Common myeloid progenitor, CD34-positive (primary cell): ENCODE measurements around the gene NES. TPM values are rescaled to one million over a fixed set of nuclear protein-coding genes. Genes with fewer than 3 reads are reported as not detected.

Experiments
- CTCF ChIA-PET: fragments of 350-600 bp; sonication (Branson Sonifier 250); formaldehyde crosslinking; loops from one replicate; lab custom pipeline; 2021; ENCODE audit warnings: antibody characterized with exemption; lab: Charles Lee
- POLR2A ChIA-PET: fragments of 350-600 bp; sonication (Branson Sonifier 250); formaldehyde crosslinking; loops from one replicate; lab custom pipeline; 2021; ENCODE audit warnings: antibody characterized with exemption; lab: Charles Lee
- DNase-seq, 3 donors: peaks; one replicate each; pipeline versions ENCODE4 v3.0.0 to v3.0.0-alpha.2; 2013
- H3K27ac ChIP-seq, 2 experiments: 1 replicate in 1 of 2; 2 replicates in 1 of 2; pipeline ENCODE4 v1.7.0; 2013; ENCODE audit warnings: inconsistent platforms in 2 of 2, low read length in 2 of 2, mild to moderate bottlenecking in 2 of 2, low read depth in 1 of 2, moderate library complexity in 1 of 2; ENCODE audit not compliant: severe bottlenecking in 2 of 2, insufficient read depth in 1 of 2, poor library complexity in 1 of 2
- H3K27me3 ChIP-seq, 5 experiments: replicated peaks in 2 of 5; 1 replicate in 3 of 5; 2 replicates in 2 of 5; pipeline versions ENCODE4 v1.6.1 to v1.7.0; 2013; ENCODE audit warnings: low read length in 4 of 5, mild to moderate bottlenecking in 2 of 5, moderate library complexity in 2 of 5, inconsistent platforms in 1 of 5; ENCODE audit not compliant: insufficient read depth in 5 of 5, control insufficient read depth in 4 of 5
- H3K36me3 ChIP-seq, 4 experiments: 1 replicate in 2 of 4; 2 replicates in 2 of 4; pipeline versions ENCODE4 v1.6.1 to v1.7.0; 2013; ENCODE audit warnings: low read length in 3 of 4, control low read depth in 1 of 4, mild to moderate bottlenecking in 1 of 4; ENCODE audit not compliant: control insufficient read depth in 4 of 4, insufficient read depth in 4 of 4
- H3K4me1 ChIP-seq, 4 experiments: 1 replicate in 3 of 4; 2 replicates in 1 of 4; pipeline versions ENCODE4 v1.6.1 to v1.7.1; 2013; ENCODE audit warnings: low read length in 3 of 4, mild to moderate bottlenecking in 3 of 4, control low read depth in 1 of 4, inconsistent platforms in 1 of 4, moderate library complexity in 1 of 4; ENCODE audit not compliant: control insufficient read depth in 4 of 4, insufficient read depth in 4 of 4; ENCODE audit errors: control extremely low read depth in 1 of 4
- H3K4me3 ChIP-seq, 7 experiments: 1 replicate in 4 of 7; 2 replicates in 3 of 7; pipeline versions ENCODE4 v1.5.1 to v1.7.0; 2013; ENCODE audit warnings: mild to moderate bottlenecking in 7 of 7, low read length in 6 of 7, moderate library complexity in 6 of 7, inconsistent platforms in 2 of 7, low read depth in 2 of 7, control low read depth in 1 of 7; ENCODE audit not compliant: insufficient read depth in 4 of 7, control insufficient read depth in 1 of 7; ENCODE audit errors: extremely low read depth in 1 of 7
- H3K9me3 ChIP-seq, 5 experiments: 1 replicate in 4 of 5; 2 replicates in 1 of 5; pipeline versions ENCODE4 v1.6.1 to v1.7.1; 2013; ENCODE audit warnings: low read length in 4 of 5, mild to moderate bottlenecking in 2 of 5, inconsistent platforms in 1 of 5, low read depth in 1 of 5, moderate library complexity in 1 of 5; ENCODE audit not compliant: control insufficient read depth in 4 of 5, insufficient read depth in 2 of 5; ENCODE audit errors: control extremely low read depth in 1 of 5
- WGBS: methylation state at CpG from one replicate; pipeline ENCODE4 v1.1.5; 2013; ENCODE audit not compliant: insufficient coverage; 5-methylcytosine and 5-hydroxymethylcytosine counted together
- polyA plus RNA-seq: library from polyadenylated mRNA; unstranded; fragments of 120-200 nt; gene quantifications from one replicate; pipeline ENCODE4 v1.2.1, GENCODE V29; 2013

Gene NES
- 0.03 TPM for polyA plus RNA-seq

DNA sequence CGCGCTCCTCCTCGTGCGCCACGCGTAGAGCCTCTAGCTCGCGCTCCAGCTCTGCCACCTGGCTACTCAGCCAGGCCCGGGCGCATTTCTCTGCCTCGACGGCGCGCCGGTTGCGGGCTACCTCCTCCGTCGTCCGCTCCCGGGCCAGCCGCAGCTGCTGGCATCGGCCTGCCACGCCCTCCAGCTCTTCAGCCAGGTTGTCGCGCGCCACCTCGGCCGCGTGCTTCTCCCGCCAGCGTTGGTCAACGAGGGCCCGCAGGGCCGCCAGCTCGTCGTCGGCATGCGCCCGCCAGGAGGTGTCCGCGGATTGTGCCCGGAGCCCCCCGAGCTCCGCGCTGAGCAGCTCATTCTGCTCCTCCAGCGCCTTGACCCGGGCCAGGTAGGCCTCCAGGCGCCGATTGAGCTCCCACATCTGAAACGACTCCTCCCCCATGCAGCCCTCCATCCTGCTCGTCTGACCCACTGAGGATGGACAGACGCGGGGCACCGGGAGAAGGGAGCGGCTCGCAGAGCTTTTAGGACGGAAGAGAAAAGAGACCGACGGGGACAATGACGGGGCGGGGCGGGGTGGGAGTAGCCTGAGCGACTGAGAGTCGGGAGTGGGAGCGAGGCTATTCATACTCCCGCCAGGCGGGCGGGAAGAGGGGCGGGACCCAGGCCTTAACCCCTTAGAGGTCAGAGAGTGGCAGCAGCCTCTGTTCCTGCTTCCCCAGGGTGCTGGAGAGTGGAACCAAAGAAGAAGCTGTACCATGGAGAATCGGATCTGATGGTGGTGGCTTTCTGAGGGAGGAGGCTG is at the start of gene NES:
NES (minus strand) TSS at position 588 of the 796 bp plus-strand sequence; CDS start at position 445, 143 bp downstream.
- Histone ChIP-seq H3K4me1 (peaks cover 0 to 16% (median 12%) of the 10 kb centered on the region in 4 experiments), H3K9me3 (no peaks in the 10 kb centered on the region), H3K36me3 (no peaks in the 10 kb centered on the region), H3K27me3 (peaks cover 0 to 97% (median 30%) of the 10 kb centered on the region in 5 experiments), H3K4me3 (peak within 1 kb of the TSS in 3 of 7 experiments; percentile 4 to 24 (median 20)), H3K27ac (no peak within 1 kb of the TSS)
- DNase-seq, result peak in 1 of 3 donors; percentile 17
- WGBS, result 2% methylated on average over 62 of the region's 70 CpGs
- ChIA-PET POLR2A (no interaction called here), CTCF (interaction anchor here (0.8 to 24.9 kb wide), 14 partner anchors 12 to 106 kb away, joined by 3 to 393 read pairs (median 6); partner anchors contain the start of genes CRABP2, ISG20L2 and METTL25B)

DNA sequence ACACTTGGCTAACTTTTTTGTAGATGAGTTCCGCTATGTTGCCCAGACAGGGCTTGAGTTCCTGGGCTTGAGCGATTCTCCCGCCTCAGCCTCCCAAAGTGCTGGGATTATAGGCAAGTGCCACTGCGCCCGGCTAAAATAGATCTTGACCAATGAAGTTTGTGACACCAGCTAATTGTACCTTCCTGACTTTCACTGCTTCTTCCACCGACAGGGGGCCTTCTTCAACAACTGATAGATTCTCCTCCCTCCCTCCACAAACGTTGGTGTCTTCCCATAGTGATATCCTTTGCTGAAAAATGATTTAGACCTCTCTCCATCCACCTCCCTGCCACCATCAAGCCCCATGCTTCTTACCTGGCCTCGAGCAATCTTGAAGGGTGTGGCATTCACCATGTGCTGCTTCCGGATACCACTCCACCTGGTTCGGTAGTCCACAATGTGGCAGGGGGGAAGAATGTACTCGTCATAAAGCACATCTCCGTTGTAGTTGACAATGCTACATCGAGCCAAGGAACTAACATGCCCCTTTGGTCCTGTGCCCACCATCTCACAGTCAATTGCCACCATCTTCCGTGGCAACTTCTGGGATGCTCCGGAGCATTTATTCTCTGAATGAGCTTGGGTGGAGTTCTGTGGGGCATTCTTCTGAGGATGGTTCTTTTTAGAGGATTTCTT is 49.5 kb upstream of the NES start:
- Histone ChIP-seq H3K27ac (peak overlapping the region in 1 of 2 experiments; percentile 4), H3K36me3 (peaks cover 13 to 32% (median 29%) of the 10 kb centered on the region in 4 experiments), H3K9me3 (no peaks in the 10 kb centered on the region), H3K4me3 (peak overlapping the region in 4 of 7 experiments; percentile 93 to 98 (median 94)), H3K27me3 (no peaks in the 10 kb centered on the region), H3K4me1 (peaks cover 24 to 45% (median 39%) of the 10 kb centered on the region in 4 experiments)
- DNase-seq, result peak; percentile 52 to 66 (median 60)
- ChIA-PET CTCF (interaction anchor here (0.7 to 17.7 kb wide), 58 partner anchors 9 to 205 kb away, joined by 3 to 393 read pairs (median 6); partner anchors contain the start of genes CRABP2, HDGF, INSRR and MRPL24), POLR2A (interaction anchor here (0.7 to 1.3 kb wide), 3 partner anchors 20 to 133 kb away, joined by 3 to 9 read pairs (median 3); no protein-coding TSS in a partner anchor)
- 72% methylated on average over 14 of the region's 15 CpGs for WGBS

DNA sequence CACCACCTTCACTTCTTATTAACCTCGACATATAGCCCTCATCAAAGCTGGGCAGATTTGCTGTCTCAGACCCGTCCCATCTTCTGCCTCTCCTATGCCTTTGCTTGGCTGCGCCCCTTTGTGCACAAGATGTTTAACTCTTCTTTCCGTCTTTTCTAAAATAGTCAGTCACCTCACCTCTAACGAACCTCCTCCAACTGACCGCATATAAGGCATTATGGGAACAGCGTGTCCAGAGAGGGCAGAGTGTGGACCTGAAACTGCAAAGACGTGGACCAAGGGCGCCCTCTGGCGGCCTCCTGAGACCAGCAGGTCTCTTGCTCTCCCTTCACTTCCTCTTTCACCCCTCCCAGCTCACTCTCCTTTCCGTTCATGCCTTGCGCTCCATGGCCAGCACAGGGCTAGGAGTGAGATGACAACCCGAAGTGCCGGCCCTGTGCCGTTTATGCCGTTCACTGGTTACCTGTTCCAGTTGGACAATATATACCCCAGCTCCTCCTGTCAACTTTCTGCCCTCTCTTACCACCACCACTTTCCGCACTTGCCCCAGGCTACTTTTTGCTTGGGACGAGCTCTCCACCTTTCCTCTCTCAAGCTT is 48.6 kb upstream of the NES start:
- H3K27me3 ChIP-seq, result no peaks in the 10 kb centered on the region
- peak; percentile 81 to 89 (median 83) for DNase-seq
- CTCF ChIA-PET, result interaction anchor here (0.6 to 17.7 kb wide), 58 partner anchors 8 to 206 kb away, joined by 3 to 393 read pairs (median 5); partner anchors contain the start of genes CRABP2, HDGF, INSRR and MRPL24
- 19% methylated on average over 16 of the region's 18 CpGs for WGBS
- H3K9me3 ChIP-seq, result no peaks in the 10 kb centered on the region
- H3K4me1 ChIP-seq, result peaks cover 24 to 45% (median 39%) of the 10 kb centered on the region in 4 experiments
- H3K36me3 ChIP-seq, result peaks cover 18 to 39% (median 33%) of the 10 kb centered on the region in 4 experiments
- POLR2A ChIA-PET, result interaction anchor here (1.1 to 1.3 kb wide), 2 partner anchors 36 to 134 kb away, joined by 3 to 9 read pairs; no protein-coding TSS in a partner anchor
- peak overlapping the region in 6 of 7 experiments; percentile 33 to 93 (median 57) for H3K4me3 ChIP-seq
- H3K27ac ChIP-seq, result peak overlapping the region in 1 of 2 experiments; percentile 4

- WGBS, result no CpG with 5 or more reads among the region's 4 CpGs
- Histone ChIP-seq H3K4me1 (peaks cover 8 to 18% (median 15%) of the 10 kb centered on the region in 4 experiments), H3K27ac (no peak overlapping the region), H3K4me3 (no peak overlapping the region), H3K9me3 (no peaks in the 10 kb centered on the region), H3K27me3 (no peaks in the 10 kb centered on the region), H3K36me3 (peaks cover 20 to 42% (median 34%) of the 10 kb centered on the region in 4 experiments)
- ChIA-PET POLR2A (no interaction called here), CTCF (interaction anchor here (0.9 to 17.7 kb wide), 4 partner anchors 8 to 98 kb away, joined by 3 to 393 read pairs (median 4); partner anchors contain the start of gene NES)
- no peak for DNase-seq
Observed at GRCh38 chr1:156721535-156721934, 44.3 kb upstream of the NES start.

DNA sequence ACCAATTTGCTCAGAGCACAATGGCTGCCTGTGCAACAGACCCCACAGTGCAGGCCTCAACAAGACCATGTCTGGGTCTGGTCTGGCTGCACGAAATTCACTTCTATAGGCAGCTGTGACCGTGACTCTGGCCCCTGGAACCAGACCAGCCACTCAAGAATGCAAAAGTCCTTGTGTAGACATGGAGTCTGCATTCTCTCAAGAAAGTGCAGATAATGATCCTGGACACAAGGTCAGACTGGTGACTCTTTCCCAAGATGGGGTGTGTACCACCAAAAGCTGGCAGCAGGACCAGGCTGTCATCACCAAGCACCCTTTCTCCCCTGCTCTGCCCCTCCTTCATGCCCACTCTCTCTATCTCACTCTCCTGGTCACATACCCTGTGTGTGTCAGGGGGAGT is 43.9 kb upstream of the NES start:
- Histone ChIP-seq H3K9me3 (no peaks in the 10 kb centered on the region), H3K27me3 (no peaks in the 10 kb centered on the region), H3K4me1 (peaks cover 4 to 14% (median 11%) of the 10 kb centered on the region in 4 experiments), H3K4me3 (no peak overlapping the region), H3K36me3 (peaks cover 20 to 42% (median 34%) of the 10 kb centered on the region in 4 experiments), H3K27ac (no peak overlapping the region)
- ChIA-PET CTCF (interaction anchor here (17.7 kb wide), 1 partner anchor 36 kb away, joined by 393 read pairs; the partner anchor contains the start of gene NES), POLR2A (no interaction called here)
- no peak for DNase-seq
- WGBS, result 100% methylated on average over 2 of the region's 2 CpGs

GRCh38 chr1:156717351-156717750 is 40.1 kb upstream of the NES start:
- peaks cover 4 to 17% (median 11%) of the 10 kb centered on the region in 4 experiments for H3K36me3 ChIP-seq
- no peaks in the 10 kb centered on the region for H3K27me3 ChIP-seq
- POLR2A ChIA-PET, result no interaction called here
- no peaks in the 10 kb centered on the region for H3K9me3 ChIP-seq
- 68% methylated on average over 4 of the region's 4 CpGs for WGBS
- no peak overlapping the region for H3K27ac ChIP-seq
- H3K4me3 ChIP-seq, result no peak overlapping the region
- no peaks in the 10 kb centered on the region for H3K4me1 ChIP-seq
- CTCF ChIA-PET, result interaction anchor here (1.9 to 17.7 kb wide), 2 partner anchors 9 to 32 kb away, joined by 6 to 393 read pairs; partner anchors contain the start of gene NES
- no peak for DNase-seq
